Endothelial cell of umbilical vein (primary cell): ENCODE data around the gene CALHM5.

Source experiments
- CTCF ChIP-seq, 2 donors: IDR thresholded peaks; 1 replicate in 1 of 2; 2 replicates in 1 of 2; pipeline ENCODE4 v1.5.1; 2011; ENCODE audit warnings: low read length in 2 of 2, mild to moderate bottlenecking in 2 of 2, moderate library complexity in 2 of 2, control low read depth in 1 of 2, inconsistent platforms in 1 of 2, low read depth in 1 of 2; ENCODE audit not compliant: insufficient read depth in 1 of 2; ENCODE audit errors: extremely low read depth in 1 of 2
- EZH2 ChIP-seq: IDR thresholded peaks from 2 replicates; pipeline ENCODE4 v1.6.1; 2012; ENCODE audit warnings: borderline replicate concordance, low read depth, mild to moderate bottlenecking, moderate library complexity, low read length, inconsistent platforms; ENCODE audit not compliant: severe bottlenecking
- FOS ChIP-seq: IDR thresholded peaks from 2 replicates; pipeline ENCODE4 v1.6.1; 2011; ENCODE audit warnings: mild to moderate bottlenecking, low read length, moderate library complexity, borderline replicate concordance; ENCODE audit not compliant: insufficient read depth
- GATA2 ChIP-seq: IDR thresholded peaks from 2 replicates; pipeline ENCODE4 v1.7.0; 2011; ENCODE audit warnings: low read depth, mild to moderate bottlenecking, moderate library complexity, mixed read lengths, low read length; ENCODE audit not compliant: insufficient read length, insufficient read depth
- JUN ChIP-seq: IDR thresholded peaks from 2 replicates; pipeline ENCODE4 v1.6.1; 2011; ENCODE audit warnings: borderline replicate concordance, low read depth; ENCODE audit not compliant: insufficient read length, insufficient read depth
- MAX ChIP-seq: IDR thresholded peaks from 2 replicates; pipeline ENCODE4 v1.6.1; 2011; ENCODE audit not compliant: insufficient read depth, insufficient read length
- MYC ChIP-seq: IDR thresholded peaks from one replicate; pipeline ENCODE4 v1.6.1; 2011; ENCODE audit warnings: mild to moderate bottlenecking, low read depth, low read length
- POLR2A ChIP-seq: IDR thresholded peaks from 2 replicates; pipeline ENCODE4 v1.6.1; 2012; ENCODE audit warnings: low read depth, mild to moderate bottlenecking, control low read depth, low read length
- POLR2AphosphoS5 ChIP-seq: IDR thresholded peaks from 2 replicates; pipeline ENCODE4 v1.6.1; 2012; ENCODE audit warnings: low read depth, mild to moderate bottlenecking, control low read depth, low read length, moderate library complexity; ENCODE audit not compliant: insufficient read depth

DNA sequence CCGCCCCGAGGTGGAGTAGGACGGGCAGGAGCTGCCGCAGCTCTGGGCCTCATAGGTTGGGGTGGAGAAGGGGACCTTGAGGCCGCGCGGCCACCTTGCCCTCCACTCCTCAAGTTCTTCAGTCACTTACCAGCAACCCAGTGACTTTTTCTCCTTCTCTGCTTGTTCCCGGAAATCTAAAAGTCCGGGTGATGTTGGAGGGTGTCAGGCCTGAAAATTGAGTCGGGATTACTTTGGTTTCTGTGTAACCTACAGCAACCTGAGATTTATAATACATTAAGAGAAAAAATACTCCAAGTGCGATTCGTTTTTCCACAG, 60.2 kb downstream of the CALHM5 start:
- TF ChIP-seq POLR2A (no peak), CTCF (IDR thresholded peaks at IDR 0.05; ENCODE audit: extremely low read depth in 1 of 2, insufficient read depth in 1 of 2, low read depth in 1 of 2, low read length in 2 of 2) (no peak), EZH2 (no peak), MAX (no peak), JUN (no peak), POLR2AphosphoS5 (no peak), GATA2 (no peak), FOS (no peak), MYC (no peak)
